Parathyroid adenoma (tissue), 2 donors: ENCODE results near the gene MATK.

Source experiments
- H2AFZ ChIP-seq: fragments of 300-600 bp; sonication (generic); one replicate; pipeline ENCODE4 v1.7.0; 2017; ENCODE audit warnings: antibody characterized with exemption, mild to moderate bottlenecking
- H3K27ac ChIP-seq: fragments of 300-600 bp; sonication (generic); one replicate; pipeline ENCODE4 v1.7.0; 2017
- H3K27me3 ChIP-seq: fragments of 300-600 bp; sonication (generic); one replicate; pipeline ENCODE4 v1.7.0; 2017; ENCODE audit warnings: low read length; ENCODE audit not compliant: control insufficient read depth, insufficient read depth
- H3K36me3 ChIP-seq: fragments of 300-600 bp; sonication (generic); one replicate; pipeline ENCODE4 v1.7.0; 2017; ENCODE audit warnings: low read length; ENCODE audit not compliant: control insufficient read depth, insufficient read depth
- H3K4me1 ChIP-seq: fragments of 300-600 bp; sonication (generic); one replicate; pipeline ENCODE4 v1.7.0; 2017; ENCODE audit warnings: control low read depth
- H3K4me2 ChIP-seq: fragments of 300-600 bp; sonication (generic); one replicate; pipeline ENCODE4 v1.7.0; 2017; ENCODE audit warnings: low read length
- H3K4me3 ChIP-seq: fragments of 300-600 bp; sonication (generic); one replicate; pipeline ENCODE4 v1.7.0; 2017; ENCODE audit warnings: low read depth, low read length
- H3K79me2 ChIP-seq: fragments of 300-600 bp; sonication (generic); one replicate; pipeline ENCODE4 v1.7.0; 2017; ENCODE audit warnings: control low read depth
- H3K9ac ChIP-seq: fragments of 300-600 bp; sonication (generic); one replicate; pipeline ENCODE4 v1.7.0; 2017; ENCODE audit warnings: mild to moderate bottlenecking
- H3K9me3 ChIP-seq: fragments of 300-600 bp; sonication (generic); one replicate; pipeline ENCODE4 v1.7.0; 2017; ENCODE audit warnings: low read length; ENCODE audit not compliant: control insufficient read depth
- TF ChIP-seq, protein P1 (sequence below): fragments of 300-600 bp; sonication (generic); IDR thresholded peaks from one replicate; pipeline ENCODE4 v1.7.0; 2017; ENCODE audit warnings: antibody characterized with exemption, mild to moderate bottlenecking
- donor health status: primary hyperparathyroidism.

The MATK gene

DNA sequence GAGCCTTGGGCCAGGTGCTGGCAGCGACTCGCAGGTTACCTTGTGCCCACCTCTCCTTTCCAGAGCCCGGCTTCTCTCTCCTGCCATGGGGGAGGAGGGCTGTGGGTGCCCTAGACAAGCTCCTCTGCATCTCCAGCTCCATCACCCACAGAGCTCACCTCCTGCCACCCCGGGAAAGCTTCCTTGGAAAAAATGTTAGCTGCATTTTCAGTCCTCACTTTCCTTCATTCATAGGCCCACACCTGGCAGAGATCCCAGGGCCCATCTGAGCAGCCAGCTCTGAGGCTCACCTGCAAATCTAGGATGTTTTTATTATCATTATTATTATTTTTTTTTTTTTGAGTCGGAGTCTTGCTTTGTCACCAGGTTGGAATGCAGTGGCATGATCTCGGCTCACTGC, 45.8 kb upstream of the MATK start:
- Histone ChIP-seq H3K27me3 (no peaks in the 10 kb centered on the region), H3K9me3 (no peaks in the 10 kb centered on the region), H3K4me3 (no peak overlapping the region), H3K36me3 (no peaks in the 10 kb centered on the region), H3K9ac (no peak overlapping the region), H2AFZ (no peak overlapping the region), H3K4me2 (no peak overlapping the region), H3K27ac (no peak overlapping the region), H3K79me2 (no peaks in the 10 kb centered on the region), H3K4me1 (no peaks in the 10 kb centered on the region)
- TF ChIP-seq, protein P1, sequence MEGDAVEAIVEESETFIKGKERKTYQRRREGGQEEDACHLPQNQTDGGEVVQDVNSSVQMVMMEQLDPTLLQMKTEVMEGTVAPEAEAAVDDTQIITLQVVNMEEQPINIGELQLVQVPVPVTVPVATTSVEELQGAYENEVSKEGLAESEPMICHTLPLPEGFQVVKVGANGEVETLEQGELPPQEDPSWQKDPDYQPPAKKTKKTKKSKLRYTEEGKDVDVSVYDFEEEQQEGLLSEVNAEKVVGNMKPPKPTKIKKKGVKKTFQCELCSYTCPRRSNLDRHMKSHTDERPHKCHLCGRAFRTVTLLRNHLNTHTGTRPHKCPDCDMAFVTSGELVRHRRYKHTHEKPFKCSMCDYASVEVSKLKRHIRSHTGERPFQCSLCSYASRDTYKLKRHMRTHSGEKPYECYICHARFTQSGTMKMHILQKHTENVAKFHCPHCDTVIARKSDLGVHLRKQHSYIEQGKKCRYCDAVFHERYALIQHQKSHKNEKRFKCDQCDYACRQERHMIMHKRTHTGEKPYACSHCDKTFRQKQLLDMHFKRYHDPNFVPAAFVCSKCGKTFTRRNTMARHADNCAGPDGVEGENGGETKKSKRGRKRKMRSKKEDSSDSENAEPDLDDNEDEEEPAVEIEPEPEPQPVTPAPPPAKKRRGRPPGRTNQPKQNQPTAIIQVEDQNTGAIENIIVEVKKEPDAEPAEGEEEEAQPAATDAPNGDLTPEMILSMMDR = no peak

DNA sequence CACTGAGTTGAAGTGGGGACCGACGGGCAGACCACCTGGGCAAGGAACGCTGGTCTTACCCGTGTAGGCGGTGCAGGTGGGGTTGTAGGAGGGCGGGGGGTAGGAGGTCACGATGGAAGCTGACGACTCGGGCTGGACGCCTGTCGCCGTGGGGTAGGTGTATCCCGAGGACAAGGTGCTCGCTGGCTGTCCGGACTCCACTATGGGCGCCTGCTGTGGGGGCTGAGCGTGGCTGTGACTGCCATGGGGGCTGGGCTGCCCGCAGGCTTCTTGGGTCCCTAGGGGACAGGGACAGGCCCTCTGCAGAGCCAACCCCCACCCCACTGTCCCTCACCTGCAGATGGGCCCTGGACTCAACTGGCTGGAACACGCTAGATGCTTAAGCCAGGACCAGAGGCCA, 45.4 kb upstream of the MATK start:
- H3K9ac ChIP-seq = no peak overlapping the region
- H3K4me3 ChIP-seq = no peak overlapping the region
- H2AFZ ChIP-seq = no peak overlapping the region
- H3K9me3 ChIP-seq = no peaks in the 10 kb centered on the region
- H3K4me2 ChIP-seq = no peak overlapping the region
- no peaks in the 10 kb centered on the region for H3K27me3 ChIP-seq
- H3K36me3 ChIP-seq = no peaks in the 10 kb centered on the region
- no peaks in the 10 kb centered on the region for H3K79me2 ChIP-seq
- TF ChIP-seq, protein P1 = no peak
- H3K4me1 ChIP-seq = no peaks in the 10 kb centered on the region
- no peak overlapping the region for H3K27ac ChIP-seq

DNA sequence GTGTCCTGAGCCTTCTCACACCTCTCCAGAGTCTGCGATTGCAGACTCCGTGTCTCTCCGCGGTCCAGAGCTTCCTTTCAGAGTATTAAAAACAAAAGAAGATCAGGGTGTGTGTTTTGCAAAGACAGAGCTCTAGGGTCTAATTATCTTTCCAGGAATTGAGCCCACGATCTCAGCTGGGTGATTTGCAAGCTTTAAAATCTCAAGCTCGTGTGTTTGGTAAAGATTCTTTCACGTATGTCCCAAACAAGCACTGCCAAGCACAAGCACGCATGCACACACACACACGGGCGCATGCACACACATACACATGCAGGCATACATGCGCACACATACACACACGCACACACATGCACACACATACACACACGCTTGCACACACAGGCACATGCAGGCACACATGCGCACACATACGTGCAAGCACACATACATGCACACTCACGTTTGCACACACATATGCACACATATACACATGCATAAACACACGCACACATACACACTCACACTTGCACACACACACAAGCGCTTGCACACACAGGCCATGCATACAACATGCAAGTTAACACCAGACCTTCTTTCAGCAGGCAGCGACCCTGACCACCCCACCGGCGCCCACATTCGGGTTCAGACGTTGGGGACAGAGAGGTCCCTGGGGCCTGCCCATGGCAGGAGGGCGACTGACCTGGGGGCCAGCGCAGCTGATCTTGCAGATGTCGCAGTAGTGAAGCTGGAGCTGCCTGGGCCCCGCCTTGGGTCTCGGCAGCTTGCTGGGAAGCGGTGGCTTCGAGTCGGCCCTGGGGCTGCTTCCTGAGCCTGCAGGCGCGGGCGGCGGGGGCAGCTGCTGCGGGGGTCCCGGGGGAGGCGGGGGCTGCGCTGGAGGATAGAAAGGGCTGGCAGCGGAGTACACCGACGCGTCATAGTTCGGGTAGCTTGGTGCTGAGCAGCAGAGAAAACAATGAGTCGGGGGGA, 44.7 kb upstream of the MATK start:
- Histone ChIP-seq H3K4me1 (no peaks in the 10 kb centered on the region), H3K27me3 (no peaks in the 10 kb centered on the region), H2AFZ (no peak overlapping the region), H3K79me2 (no peaks in the 10 kb centered on the region), H3K27ac (no peak overlapping the region), H3K36me3 (no peaks in the 10 kb centered on the region), H3K9ac (no peak overlapping the region), H3K4me3 (no peak overlapping the region), H3K9me3 (no peaks in the 10 kb centered on the region), H3K4me2 (no peak overlapping the region)
- TF ChIP-seq, protein P1 = no peak

DNA sequence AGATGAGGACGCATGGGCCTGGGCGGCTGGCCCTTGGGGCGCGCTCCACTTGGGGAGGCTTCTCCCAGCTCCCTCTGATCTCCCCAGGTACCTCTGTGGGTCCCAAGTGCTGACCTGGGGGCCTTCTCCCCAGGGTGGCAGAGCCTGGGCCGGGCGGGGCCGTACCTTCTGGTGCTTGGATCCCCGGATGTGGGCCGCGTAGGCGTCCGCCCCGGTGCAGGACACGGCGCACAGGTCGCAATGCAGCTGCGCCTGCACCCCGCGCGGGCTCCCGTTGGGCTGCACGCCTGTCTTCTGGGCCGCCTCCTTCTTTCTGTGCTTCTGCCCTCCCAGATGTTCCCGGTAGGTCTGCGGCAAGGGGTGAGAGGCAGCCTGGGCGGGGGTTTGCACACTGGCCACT, 41.1 kb upstream of the MATK start:
- Histone ChIP-seq H3K27ac (no peak overlapping the region), H3K9me3 (no peaks in the 10 kb centered on the region), H3K4me1 (no peaks in the 10 kb centered on the region), H3K27me3 (no peaks in the 10 kb centered on the region), H3K9ac (no peak overlapping the region), H3K79me2 (no peaks in the 10 kb centered on the region), H2AFZ (no peak overlapping the region), H3K4me2 (no peak overlapping the region), H3K36me3 (no peaks in the 10 kb centered on the region), H3K4me3 (no peak overlapping the region)
- TF ChIP-seq, protein P1 = no peak

DNA sequence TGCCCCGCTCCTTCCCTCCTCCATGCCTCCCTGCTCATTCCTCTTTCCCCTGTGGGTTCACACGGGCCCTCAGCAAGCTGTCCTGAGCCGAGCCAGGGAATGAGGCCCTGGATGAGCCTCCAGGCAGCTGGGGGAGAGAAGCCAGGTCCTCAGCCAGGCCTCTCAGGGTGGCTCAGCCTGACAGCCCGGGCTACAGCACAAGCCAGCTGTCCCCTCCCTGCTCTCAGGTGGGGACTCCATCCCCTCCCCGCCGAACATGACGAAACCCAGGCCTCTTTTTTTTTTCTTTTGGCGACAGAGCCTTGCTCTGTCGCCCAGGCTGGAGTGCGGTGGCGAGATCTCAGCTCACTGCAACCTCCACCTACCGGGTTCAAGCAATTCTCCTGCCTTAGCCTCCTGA, 40.0 kb upstream of the MATK start:
- Histone ChIP-seq H3K79me2 (no peaks in the 10 kb centered on the region), H3K4me1 (no peaks in the 10 kb centered on the region), H3K36me3 (no peaks in the 10 kb centered on the region), H3K27ac (no peak overlapping the region), H3K9ac (no peak overlapping the region), H2AFZ (no peak overlapping the region), H3K27me3 (no peaks in the 10 kb centered on the region), H3K4me2 (no peak overlapping the region), H3K9me3 (no peaks in the 10 kb centered on the region), H3K4me3 (no peak overlapping the region)
- TF ChIP-seq, protein P1 = no peak
